ENCODE results near the gene HLA-DOA.

Gene HLA-DOA

GRCh38 chr6:33015798-33016197 lies 6.4 kb upstream of the HLA-DOA start:
- no peak for TF ChIP-seq CTCF (IDR thresholded peaks at IDR 0.05; ENCODE audit: low read depth, low read length)
- no peak for DNase-seq (ENCODE audit: extremely low read depth, low read depth)

- DNase-seq (ENCODE audit: extremely low read depth, low read depth) = peak; percentile 68
- peak; percentile 71 for TF ChIP-seq CTCF (IDR thresholded peaks at IDR 0.05; ENCODE audit: low read depth, low read length)
These were observed 5.6 kb upstream of the HLA-DOA start for GRCh38 chr6:33014841-33015634.

- DNase-seq (ENCODE audit: extremely low read depth, low read depth) = no peak
- no peak for TF ChIP-seq CTCF (IDR thresholded peaks at IDR 0.05; ENCODE audit: low read depth, low read length)
These were observed 4.2 kb upstream of the HLA-DOA start for GRCh38 chr6:33013608-33014007.

- TF ChIP-seq CTCF (IDR thresholded peaks at IDR 0.05; ENCODE audit: low read depth, low read length) = no peak
- DNase-seq (ENCODE audit: extremely low read depth, low read depth) = no peak
These were observed 965 bp upstream of the HLA-DOA start for GRCh38 chr6:33010356-33010755.

GRCh38 chr6:33007831-33008400 lies 1.5 kb downstream of the HLA-DOA start:
- TF ChIP-seq CTCF (IDR thresholded peaks at IDR 0.05; ENCODE audit: low read depth, low read length) = no peak
- no peak for DNase-seq (ENCODE audit: extremely low read depth, low read depth)

- TF ChIP-seq CTCF (IDR thresholded peaks at IDR 0.05; ENCODE audit: low read depth, low read length) = no peak
- DNase-seq (ENCODE audit: extremely low read depth, low read depth) = no peak
These were observed 4.5 kb downstream of the HLA-DOA start for GRCh38 chr6:33004940-33005339.

- DNase-seq (ENCODE audit: extremely low read depth, low read depth) = no peak
- no peak for TF ChIP-seq CTCF (IDR thresholded peaks at IDR 0.05; ENCODE audit: low read depth, low read length)
These were observed 7.7 kb downstream of the HLA-DOA start for GRCh38 chr6:33001685-33002084.

Data from AG09319 (cell line).